PC-3 (cell line): ENCODE results near the gene TBXA2R.

Experiments used
- EZH2 ChIP-seq: fragments of 300-600 bp; sonication (generic); IDR thresholded peaks from one replicate; pipeline ENCODE4 v1.6.1; 2017; ENCODE audit warnings: antibody characterized with exemption, mild to moderate bottlenecking, low read length; ENCODE audit not compliant: unreplicated experiment
- EZH2phosphoT487 ChIP-seq: fragments of 300-600 bp; sonication (generic); IDR thresholded peaks from 2 replicates; pipeline ENCODE4 v1.6.1; 2018; ENCODE audit warnings: mild to moderate bottlenecking, antibody characterized with exemption, low read length, borderline replicate concordance
- TF ChIP-seq, protein P1 (sequence below): fragments of 300-600 bp; sonication (generic); conservative IDR thresholded peaks from 2 replicates; pipeline ENCODE4 v1.5.1; 2017; ENCODE audit warnings: antibody characterized with exemption, low read depth, mild to moderate bottlenecking, low read length

DNA sequence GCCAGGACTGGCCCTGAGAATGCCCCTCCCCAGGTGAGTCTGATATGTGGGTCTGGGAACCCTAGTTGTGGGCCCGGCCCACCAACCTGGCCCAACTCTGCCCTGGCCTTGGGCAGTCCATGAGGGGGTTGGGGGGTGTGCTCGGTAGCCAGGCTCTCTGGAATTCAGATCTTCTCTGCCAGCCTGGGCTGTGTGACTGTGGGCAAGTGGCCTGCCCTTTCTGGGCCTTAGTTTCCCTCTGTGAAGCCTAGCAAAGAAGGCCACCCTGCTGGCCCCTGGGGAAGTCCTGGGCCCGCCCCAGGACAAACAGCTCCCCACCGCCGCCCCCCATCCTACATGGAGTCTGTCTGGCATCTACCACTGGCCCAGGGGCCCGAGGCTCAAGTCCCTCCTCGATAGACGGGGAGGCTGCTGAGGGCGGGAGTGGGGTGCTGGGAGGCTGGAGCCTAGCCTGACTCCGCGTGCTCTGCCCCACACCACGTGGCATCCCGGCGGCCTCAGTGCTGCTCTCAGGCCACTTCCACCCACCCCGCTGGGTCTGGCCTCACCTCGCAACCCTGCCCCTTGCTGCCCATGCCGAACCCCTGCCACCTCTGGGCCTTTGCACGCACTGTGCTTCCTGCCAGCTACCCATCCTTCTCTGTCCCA, 8.3 kb upstream of the TBXA2R start:
- TF ChIP-seq, protein P1, sequence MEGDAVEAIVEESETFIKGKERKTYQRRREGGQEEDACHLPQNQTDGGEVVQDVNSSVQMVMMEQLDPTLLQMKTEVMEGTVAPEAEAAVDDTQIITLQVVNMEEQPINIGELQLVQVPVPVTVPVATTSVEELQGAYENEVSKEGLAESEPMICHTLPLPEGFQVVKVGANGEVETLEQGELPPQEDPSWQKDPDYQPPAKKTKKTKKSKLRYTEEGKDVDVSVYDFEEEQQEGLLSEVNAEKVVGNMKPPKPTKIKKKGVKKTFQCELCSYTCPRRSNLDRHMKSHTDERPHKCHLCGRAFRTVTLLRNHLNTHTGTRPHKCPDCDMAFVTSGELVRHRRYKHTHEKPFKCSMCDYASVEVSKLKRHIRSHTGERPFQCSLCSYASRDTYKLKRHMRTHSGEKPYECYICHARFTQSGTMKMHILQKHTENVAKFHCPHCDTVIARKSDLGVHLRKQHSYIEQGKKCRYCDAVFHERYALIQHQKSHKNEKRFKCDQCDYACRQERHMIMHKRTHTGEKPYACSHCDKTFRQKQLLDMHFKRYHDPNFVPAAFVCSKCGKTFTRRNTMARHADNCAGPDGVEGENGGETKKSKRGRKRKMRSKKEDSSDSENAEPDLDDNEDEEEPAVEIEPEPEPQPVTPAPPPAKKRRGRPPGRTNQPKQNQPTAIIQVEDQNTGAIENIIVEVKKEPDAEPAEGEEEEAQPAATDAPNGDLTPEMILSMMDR = no peak
- TF ChIP-seq EZH2phosphoT487 (no peak), EZH2 (no peak)
